Transverse colon (tissue), 3 donors: ENCODE measurements around the gene TMEM35B.

Source experiments
- CTCF ChIP-seq, 5 experiments: fragments of 200-600 bp in 3 of 5; fragments of 450-650 bp in 2 of 5; sonication (generic) in 3 of 5; IDR thresholded peaks; 1 replicate in 2 of 5; 2 replicates in 3 of 5; pipeline ENCODE4 v1.5.1; 2016 to 2017; ENCODE audit warnings: antibody characterized with exemption in 5 of 5, inconsistent platforms in 3 of 5, mild to moderate bottlenecking in 2 of 5, moderate library complexity in 1 of 5
- EP300 ChIP-seq: sonication (generic); formaldehyde crosslinking; IDR thresholded peaks from one replicate; pipeline ENCODE4 v1.6.1; 2017; ENCODE audit warnings: antibody characterized with exemption, low read depth

GRCh38 chr1:34977210-34977471 is 8.0 kb downstream of the TMEM35B start:
- TF ChIP-seq EP300 (no peak), CTCF (IDR thresholded peaks at IDR 0.05) (no peak)
